Lung (tissue), 12 donors: ENCODE results near the gene TMEM222. TPM values are rescaled to one million over a fixed set of nuclear protein-coding genes. Genes with fewer than 3 reads are reported as not detected.

Experiments
- ATAC-seq: fragments of 200-7000 bp; cut with Tn5 transposase; one replicate; pipeline ENCODE4 v1.9.1; 2020; ENCODE audit warnings: moderate number of reproducible peaks; ENCODE audit not compliant: insufficient read depth, low FRiP score
- DNase-seq, 3 donors: peaks; one replicate each; pipeline ENCODE4 v3.0.0-alpha.2; 2013 to 2017
- H3K27ac ChIP-seq, 2 donors: one replicate each; pipeline ENCODE4 v1.5.1; 2013; ENCODE audit warnings: mild to moderate bottlenecking in 2 of 2, moderate library complexity in 2 of 2, control low read depth in 1 of 2, inconsistent platforms in 1 of 2, low read depth in 1 of 2, low read length in 1 of 2
- H3K27me3 ChIP-seq, 3 donors: one replicate each; pipeline ENCODE4 v1.5.1; 2013; ENCODE audit warnings: low read length in 2 of 3; ENCODE audit not compliant: control insufficient read depth in 3 of 3, insufficient read depth in 3 of 3
- H3K36me3 ChIP-seq, 4 donors: one replicate each; pipeline ENCODE4 v1.5.1; 2013; ENCODE audit warnings: low read length in 4 of 4, mild to moderate bottlenecking in 1 of 4, moderate library complexity in 1 of 4; ENCODE audit not compliant: control insufficient read depth in 4 of 4, insufficient read depth in 4 of 4
- H3K4me1 ChIP-seq, 5 donors: one replicate each; pipeline ENCODE4 v1.5.1; 2013; ENCODE audit warnings: low read length in 5 of 5, mild to moderate bottlenecking in 2 of 5, moderate library complexity in 1 of 5; ENCODE audit not compliant: control insufficient read depth in 5 of 5, insufficient read depth in 5 of 5
- H3K4me3 ChIP-seq: one replicate; pipeline ENCODE4 v1.5.1; 2013; ENCODE audit warnings: mild to moderate bottlenecking, control low read depth, moderate library complexity
- H3K9ac ChIP-seq, 2 donors: one replicate each; pipeline ENCODE4 v1.5.1; 2013; ENCODE audit warnings: low read length in 2 of 2, control low read depth in 1 of 2; ENCODE audit not compliant: insufficient read depth in 1 of 2
- H3K9me3 ChIP-seq, 4 donors: one replicate each; pipeline ENCODE4 v1.5.1; 2013; ENCODE audit warnings: low read length in 3 of 4, mild to moderate bottlenecking in 1 of 4, moderate library complexity in 1 of 4; ENCODE audit not compliant: control insufficient read depth in 4 of 4, insufficient read depth in 3 of 4
- CTCF ChIP-seq: IDR thresholded peaks from 2 replicates; pipeline ENCODE4 v1.5.1; 2012; ENCODE audit warnings: mild to moderate bottlenecking; ENCODE audit errors: control extremely low read depth, extremely low read depth
- WGBS, 2 donors: extraction: QIAGEN DNeasy Blood & Tissue Kit; methylation state at CpG; one replicate each; pipeline ENCODE4 v1.1.7; 2013; 5-methylcytosine and 5-hydroxymethylcytosine counted together
- polyA plus RNA-seq, 2 donors: library from polyadenylated mRNA; stranded (reverse); fragments of 200-250 nt; gene quantifications; one replicate each; pipeline ENCODE4 v1.2.1, GENCODE V29; 2013
- total RNA-seq, 2 donors: library from RNA; depleted of rRNA in 1 of 2; stranded (reverse); fragments of >200 nt in 1 of 2; gene quantifications; one replicate each; pipeline ENCODE4 v1.2.1, GENCODE V29; 2014 to 2021
- donor health status: control.
- donor health status: control.
- donor health status: Bipolar disorder and iron deficiency.
- donor health status: healthy.
- donor health status: DM: yes; HTN: yes; CAD: no.

TMEM222 gene
- total and polyA plus RNA-seq, 4 donors, result 25.2 to 51.5 (median 48.4) TPM

DNA sequence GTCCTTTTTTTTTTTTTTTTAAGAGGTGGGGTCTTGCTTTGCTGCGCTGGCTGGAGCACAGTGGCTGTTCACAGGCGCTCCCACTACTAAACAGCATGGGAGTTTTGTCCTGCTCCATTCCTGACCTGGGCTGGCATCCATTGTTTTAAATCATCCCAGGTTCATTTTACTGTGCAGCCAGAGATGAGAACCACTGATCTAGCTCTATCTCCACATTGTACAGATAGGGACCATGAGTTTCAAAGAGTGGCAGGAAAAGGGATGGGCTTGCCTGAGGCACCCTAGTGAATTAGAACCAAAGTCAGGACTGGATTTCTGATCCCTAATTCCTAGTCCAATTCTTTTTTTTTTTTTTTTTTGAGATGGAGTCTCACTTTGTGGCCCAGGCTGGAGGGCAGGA lies 7.2 kb upstream of the TMEM222 start:
- Histone ChIP-seq H3K9me3 (no peaks in the 10 kb centered on the region), H3K27ac (no peak overlapping the region), H3K9ac (no peak overlapping the region), H3K27me3 (no peaks in the 10 kb centered on the region), H3K36me3 (no peaks in the 10 kb centered on the region), H3K4me3 (no peak overlapping the region), H3K4me1 (no peaks in the 10 kb centered on the region)
- WGBS, 2 donors, result 83 to 89% methylated on average over 2 of the region's 2 CpGs
- ATAC-seq (no peak), DNase-seq (no peak)
- TF ChIP-seq CTCF, result no peak

GRCh38 chr1:27316860-27317259 lies 5.1 kb upstream of the TMEM222 start:
- H3K4me3 ChIP-seq, result no peak overlapping the region
- TF ChIP-seq CTCF, result no peak
- WGBS, 2 donors, result 80 to 89% methylated on average over 5 of the region's 5 CpGs
- ATAC-seq (no peak), DNase-seq (no peak)
- H3K4me1 ChIP-seq, result peaks cover 0 to 3% (median 0%) of the 10 kb centered on the region in 5 donors
- H3K27ac ChIP-seq, result no peak overlapping the region
- H3K9me3 ChIP-seq, result no peaks in the 10 kb centered on the region
- no peaks in the 10 kb centered on the region for H3K27me3 ChIP-seq
- H3K9ac ChIP-seq, result no peak overlapping the region
- no peaks in the 10 kb centered on the region for H3K36me3 ChIP-seq

DNA sequence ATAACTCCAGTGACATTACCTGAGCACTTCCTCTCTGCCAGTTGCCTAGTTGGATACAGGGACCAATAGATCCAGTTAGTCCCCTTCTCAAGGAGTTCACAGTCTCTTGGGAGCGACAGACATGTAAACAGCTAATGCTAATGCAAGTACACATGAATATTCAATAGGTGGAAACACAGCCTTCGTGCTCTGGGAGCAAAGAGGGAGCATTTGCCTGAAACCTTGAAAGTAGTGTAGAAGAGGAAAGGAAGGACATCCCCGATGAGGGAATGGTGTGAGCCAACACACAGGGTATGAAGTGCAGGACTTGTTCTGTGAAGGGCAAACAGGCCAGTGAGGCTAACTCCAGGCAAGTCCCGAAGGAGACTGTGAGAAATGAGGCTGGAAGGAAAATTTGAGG lies 3.8 kb upstream of the TMEM222 start:
- no peak overlapping the region for H3K4me3 ChIP-seq
- no peak overlapping the region for H3K9ac ChIP-seq
- H3K36me3 ChIP-seq, result no peaks in the 10 kb centered on the region
- no peak overlapping the region for H3K27ac ChIP-seq
- H3K9me3 ChIP-seq, result no peaks in the 10 kb centered on the region
- no peaks in the 10 kb centered on the region for H3K27me3 ChIP-seq
- ATAC-seq, result no peak
- 32 to 47% methylated on average over 4 of the region's 4 CpGs for WGBS, 2 donors
- DNase-seq, result no peak
- TF ChIP-seq CTCF, result no peak
- H3K4me1 ChIP-seq, result peaks cover 0 to 9% (median 4%) of the 10 kb centered on the region in 5 donors

DNA sequence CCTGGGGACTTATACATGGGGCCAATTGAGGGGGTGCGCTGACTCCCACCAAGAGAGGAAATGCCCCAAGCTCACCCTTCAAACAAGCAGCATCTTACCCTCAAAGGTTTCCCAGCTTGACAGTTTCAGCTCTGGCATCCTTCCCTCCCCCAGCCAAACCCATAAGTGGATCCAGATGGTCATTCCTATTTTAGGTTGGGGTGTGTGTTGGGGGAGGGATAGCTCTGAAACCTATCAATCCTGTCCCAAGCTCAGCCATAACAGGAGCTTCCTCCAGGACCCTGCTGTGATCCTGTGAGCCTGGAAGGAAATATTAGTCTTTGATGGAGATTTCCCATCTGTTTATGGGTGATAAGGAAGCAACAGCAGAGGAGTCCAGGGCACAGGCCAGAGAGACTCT lies 3.4 kb upstream of the TMEM222 start:
- DNase-seq (no peak), ATAC-seq (no peak)
- no peaks in the 10 kb centered on the region for H3K27me3 ChIP-seq
- no peak for TF ChIP-seq CTCF
- H3K27ac ChIP-seq, result no peak overlapping the region
- H3K4me1 ChIP-seq, result peaks cover 2 to 13% (median 8%) of the 10 kb centered on the region in 5 donors
- H3K9me3 ChIP-seq, result no peaks in the 10 kb centered on the region
- H3K4me3 ChIP-seq, result no peak overlapping the region
- no peaks in the 10 kb centered on the region for H3K36me3 ChIP-seq
- no peak overlapping the region for H3K9ac ChIP-seq
- WGBS, 2 donors, result 67 to 71% methylated on average over 1 of the region's 1 CpG
